BJ (cell line): ENCODE data around the gene SORBS2. TPM values are rescaled to one million over a fixed set of nuclear protein-coding genes. Genes with fewer than 3 reads are reported as not detected.

ENCODE experiments used
- CTCF ChIA-PET: fragments of 350-600 bp; formaldehyde crosslinking; extraction: SDS; loops from one replicate; lab custom pipeline; 2021; ENCODE audit warnings: antibody characterized with exemption, inconsistent platforms; lab: Yijun Ruan, JAX
- POLR2A ChIA-PET: fragments of 300-600 bp; sonication (Branson Sonifier 250); formaldehyde crosslinking; extraction: SDS; loops from one replicate; lab custom pipeline; 2021; ENCODE audit warnings: antibody characterized with exemption; lab: Charles Lee
- DNase-seq: peaks from one replicate; pipeline ENCODE4 v3.0.0-alpha.2; 2011; ENCODE audit warnings: low read depth
- H3K27me3 ChIP-seq: 2 replicates; pipeline ENCODE4 v1.6.0; 2011; ENCODE audit warnings: low read length; ENCODE audit not compliant: control insufficient read depth, insufficient read depth
- H3K36me3 ChIP-seq: 2 replicates; pipeline ENCODE4 v1.5.1; 2011; ENCODE audit warnings: low read length; ENCODE audit not compliant: control insufficient read depth, insufficient read depth
- H3K4me3 ChIP-seq: 2 replicates; pipeline ENCODE4 v1.5.1; 2011; ENCODE audit warnings: low read depth, mild to moderate bottlenecking, control low read depth, low read length
- CTCF ChIP-seq: IDR thresholded peaks from 2 replicates; pipeline ENCODE4 v1.5.1; 2011; ENCODE audit warnings: low read depth, mild to moderate bottlenecking, control low read depth, inconsistent platforms, low read length, moderate library complexity; ENCODE audit not compliant: insufficient read depth
- polyA plus RNA-seq: library from polyadenylated mRNA; depleted of rRNA; stranded (reverse); fragments of >200 nt; gene quantifications from 2 replicates; pipeline ENCODE4 v1.2.3, GENCODE V29; 2011

The SORBS2 gene
- polyA plus RNA-seq, 1 experiment, result 9.1 TPM

- no peak for TF ChIP-seq CTCF
- POLR2A ChIA-PET, result no interaction called here
These were observed 25.6 kb downstream of the SORBS2 start for GRCh38 chr4:185786422-185786821.

GRCh38 chr4:185783574-185783973 lies 28.4 kb downstream of the SORBS2 start:
- Histone ChIP-seq H3K27me3 (no peaks in the 10 kb centered on the region), H3K4me3 (no peak overlapping the region), H3K36me3 (no peaks in the 10 kb centered on the region)
- no peak for TF ChIP-seq CTCF
- CTCF ChIA-PET, result interaction anchor here (0.6 kb wide), 1 partner anchor 65 kb away, joined by 3 read pairs; no protein-coding TSS in a partner anchor
- POLR2A ChIA-PET, result no interaction called here
- DNase-seq, result no peak

More at GRCh38 chr4:185786422-185786821, 25.6 kb downstream of the SORBS2 start:
- DNase-seq, result no peak
- Histone ChIP-seq H3K4me3 (no peak overlapping the region), H3K27me3 (no peaks in the 10 kb centered on the region), H3K36me3 (no peaks in the 10 kb centered on the region)
- CTCF ChIA-PET, result no interaction called here

GRCh38 chr4:185782523-185782922 lies 29.5 kb downstream of the SORBS2 start:
- Histone ChIP-seq H3K36me3 (no peaks in the 10 kb centered on the region), H3K4me3 (no peak overlapping the region), H3K27me3 (no peaks in the 10 kb centered on the region)
- ChIA-PET CTCF (no interaction called here), POLR2A (no interaction called here)
- no peak for DNase-seq
- TF ChIP-seq CTCF, result no peak

- no peaks in the 10 kb centered on the region for H3K27me3 ChIP-seq
- H3K4me3 ChIP-seq, result no peak overlapping the region
- ChIA-PET POLR2A (no interaction called here), CTCF (no interaction called here)
- TF ChIP-seq CTCF, result no peak
- no peak for DNase-seq
- no peaks in the 10 kb centered on the region for H3K36me3 ChIP-seq
These were observed 30.3 kb downstream of the SORBS2 start for GRCh38 chr4:185781555-185782215.

GRCh38 chr4:185780472-185780871 lies 31.5 kb downstream of the SORBS2 start:
- no peak for DNase-seq
- H3K36me3 ChIP-seq, result no peaks in the 10 kb centered on the region
- POLR2A ChIA-PET, result no interaction called here
- H3K4me3 ChIP-seq, result no peak overlapping the region
- no peaks in the 10 kb centered on the region for H3K27me3 ChIP-seq
- CTCF ChIA-PET, result no interaction called here
- TF ChIP-seq CTCF, result no peak
